ENCODE measurements around the gene TST. TPM values are rescaled to one million over a fixed set of nuclear protein-coding genes. Genes with fewer than 3 reads are reported as not detected.

TST gene
- polyA plus RNA-seq, 1 experiment: 26.3 TPM

GRCh38 chr22:36965696-36966095, 53.6 kb downstream of the TST start:
- no peaks in the 10 kb centered on the region for H3K9me3 ChIP-seq (ENCODE audit: control insufficient read depth, insufficient read depth, low read length)
- no peak overlapping the region for H3K4me3 ChIP-seq (ENCODE audit: low read depth, low read length)
- CTCF ChIA-PET: no interaction called here
- H3K27ac ChIP-seq (ENCODE audit: low read depth, low read length): no peak overlapping the region
- POLR2A ChIA-PET: interaction anchor here (0.6 kb wide), 1 partner anchor 22 kb away, joined by 6 read pairs; no protein-coding TSS in a partner anchor
- TF ChIP-seq CTCF (IDR thresholded peaks at IDR 0.05; ENCODE audit: low read depth, low read length): no peak
- peaks cover 13% of the 10 kb centered on the region for H3K27me3 ChIP-seq (ENCODE audit: control insufficient read depth, insufficient read depth, low read length)
- DNase-seq (ENCODE audit: low read depth, low spot score): no peak

- H3K4me3 ChIP-seq (ENCODE audit: low read depth, low read length): no peak overlapping the region
- H3K27ac ChIP-seq (ENCODE audit: low read depth, low read length): no peak overlapping the region
- ChIA-PET POLR2A (no interaction called here), CTCF (interaction anchor here (0.5 to 1.1 kb wide), 3 partner anchors 13 to 221 kb away, joined by 3 to 4 read pairs (median 3); no protein-coding TSS in a partner anchor)
- H3K9me3 ChIP-seq (ENCODE audit: control insufficient read depth, insufficient read depth, low read length): no peaks in the 10 kb centered on the region
- peaks cover 4% of the 10 kb centered on the region for H3K27me3 ChIP-seq (ENCODE audit: control insufficient read depth, insufficient read depth, low read length)
- TF ChIP-seq CTCF (IDR thresholded peaks at IDR 0.05; ENCODE audit: low read depth, low read length): no peak
- DNase-seq (ENCODE audit: low read depth, low spot score): no peak
These were observed 55.1 kb downstream of the TST start for GRCh38 chr22:36964106-36964505.

GRCh38 chr22:36963302-36963701, 55.9 kb downstream of the TST start:
- ChIA-PET POLR2A (no interaction called here), CTCF (no interaction called here)
- no peak for DNase-seq (ENCODE audit: low read depth, low spot score)

GRCh38 chr22:36961626-36962025, 57.6 kb downstream of the TST start:
- TF ChIP-seq CTCF (IDR thresholded peaks at IDR 0.05; ENCODE audit: low read depth, low read length): no peak
- Histone ChIP-seq H3K27me3 (ENCODE audit: control insufficient read depth, insufficient read depth, low read length) (peaks cover 2% of the 10 kb centered on the region), H3K4me3 (ENCODE audit: low read depth, low read length) (no peak overlapping the region), H3K9me3 (ENCODE audit: control insufficient read depth, insufficient read depth, low read length) (0 out of 2 replicates have a peak, but pooled peaks cover 3% of the 10 kb centered on the region), H3K27ac (ENCODE audit: low read depth, low read length) (no peak overlapping the region)
- no peak for DNase-seq (ENCODE audit: low read depth, low spot score)
- ChIA-PET POLR2A (no interaction called here), CTCF (no interaction called here)

More at GRCh38 chr22:36963302-36963701, 55.9 kb downstream of the TST start:
- peaks cover 2% of the 10 kb centered on the region for H3K27me3 ChIP-seq (ENCODE audit: control insufficient read depth, insufficient read depth, low read length)
- no peaks in the 10 kb centered on the region for H3K9me3 ChIP-seq (ENCODE audit: control insufficient read depth, insufficient read depth, low read length)
- TF ChIP-seq CTCF (IDR thresholded peaks at IDR 0.05; ENCODE audit: low read depth, low read length): no peak
- H3K27ac ChIP-seq (ENCODE audit: low read depth, low read length): no peak overlapping the region
- H3K4me3 ChIP-seq (ENCODE audit: low read depth, low read length): no peak overlapping the region

Small RNA genes within 50 kb of the gene (small RNA-seq; reads per million reads assigned to genes)
- gene RF00019 (ENCODE audit: insufficient read length, low read depth): not detected

Other genes starting within 250 kb of the TST start
- gene IFT27, start 243.3 kb downstream of the TST start, polyA plus RNA-seq (2011; rRNA removed): 22.5 and 25.5 TPM in 2 replicates
- not detected in 2 replicates for gene PVALB, start 202.4 kb downstream of the TST start, polyA plus RNA-seq (2011; rRNA removed)
- gene NCF4, start 158.4 kb downstream of the TST start, polyA plus RNA-seq (2011; rRNA removed): not detected in 2 replicates
- not detected in 2 replicates for gene CSF2RB, start 105.8 kb downstream of the TST start, polyA plus RNA-seq (2011; rRNA removed)
- gene MPST, start 295 bp upstream of the TST start, polyA plus RNA-seq (2011; rRNA removed): 33.3 and 42.8 TPM in 2 replicates
- 20.7 and 26.5 TPM in 2 replicates for gene KCTD17, start 32.3 kb upstream of the TST start, polyA plus RNA-seq (2011; rRNA removed)
- gene TMPRSS6, start 90.3 kb upstream of the TST start, polyA plus RNA-seq (2011; rRNA removed): not detected in 2 replicates
- 0.11 and 0.27 TPM in 2 replicates for gene IL2RB, start 130.5 kb upstream of the TST start, polyA plus RNA-seq (2011; rRNA removed)
- 8.2 and 10.0 TPM in 2 replicates for gene C1QTNF6, start 168.8 kb upstream of the TST start, polyA plus RNA-seq (2011; rRNA removed)
- 0.06 and 0.14 TPM in 2 replicates for gene SSTR3, start 193.0 kb upstream of the TST start, polyA plus RNA-seq (2011; rRNA removed)
- gene RAC2, start 224.8 kb upstream of the TST start, polyA plus RNA-seq (2011; rRNA removed): 25.0 and 35.9 TPM in 2 replicates

Data from AG04450 (cell line).